T-helper 9 cell (primary cell): Measurements from ENCODE around the gene IGFBP4.

ENCODE experiments used
- DNase-seq: peaks from one replicate; pipeline ENCODE4 v3.0.0-alpha.2; 2020

Gene IGFBP4

GRCh38 chr17:40457369-40457768, 14.1 kb downstream of the IGFBP4 start:
- no peak for DNase-seq

GRCh38 chr17:40457964-40458791, 14.9 kb downstream of the IGFBP4 start:
- no peak for DNase-seq

DNA sequence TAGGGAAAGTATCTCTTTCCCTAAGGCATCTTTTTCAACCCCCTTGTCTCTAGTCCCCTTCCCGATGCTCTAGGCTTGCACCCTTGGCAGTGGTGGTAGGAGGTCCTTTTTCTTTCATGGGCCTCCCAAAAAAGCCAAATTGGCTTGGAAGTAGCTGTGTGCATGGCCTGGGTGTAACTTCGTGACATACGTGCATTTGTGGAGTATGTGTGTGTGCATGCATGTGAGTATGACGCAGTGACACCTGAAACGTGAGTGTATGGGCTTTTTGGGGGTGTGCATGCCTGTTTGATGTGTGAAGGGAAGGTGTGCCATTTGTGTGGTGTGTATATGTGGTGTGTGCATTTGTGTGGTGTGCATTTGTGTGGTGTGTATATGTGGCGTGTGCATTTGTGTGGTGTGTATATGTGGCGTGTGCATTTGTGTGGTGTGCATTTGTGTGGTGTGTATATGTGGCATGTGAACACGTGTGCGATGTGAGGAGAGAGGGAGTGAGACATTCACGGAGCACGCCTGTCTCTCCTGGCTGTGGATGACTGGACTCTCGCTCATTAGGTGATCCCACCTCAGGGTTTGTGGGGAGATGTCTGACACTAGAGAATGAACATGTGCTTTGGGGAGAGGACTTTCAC, 15.7 kb downstream of the IGFBP4 start:
- no peak for DNase-seq

GRCh38 chr17:40459636-40460603, 16.7 kb downstream of the IGFBP4 start:
- no peak for DNase-seq

GRCh38 chr17:40460604-40460967, 17.3 kb downstream of the IGFBP4 start:
- no peak for DNase-seq

DNA sequence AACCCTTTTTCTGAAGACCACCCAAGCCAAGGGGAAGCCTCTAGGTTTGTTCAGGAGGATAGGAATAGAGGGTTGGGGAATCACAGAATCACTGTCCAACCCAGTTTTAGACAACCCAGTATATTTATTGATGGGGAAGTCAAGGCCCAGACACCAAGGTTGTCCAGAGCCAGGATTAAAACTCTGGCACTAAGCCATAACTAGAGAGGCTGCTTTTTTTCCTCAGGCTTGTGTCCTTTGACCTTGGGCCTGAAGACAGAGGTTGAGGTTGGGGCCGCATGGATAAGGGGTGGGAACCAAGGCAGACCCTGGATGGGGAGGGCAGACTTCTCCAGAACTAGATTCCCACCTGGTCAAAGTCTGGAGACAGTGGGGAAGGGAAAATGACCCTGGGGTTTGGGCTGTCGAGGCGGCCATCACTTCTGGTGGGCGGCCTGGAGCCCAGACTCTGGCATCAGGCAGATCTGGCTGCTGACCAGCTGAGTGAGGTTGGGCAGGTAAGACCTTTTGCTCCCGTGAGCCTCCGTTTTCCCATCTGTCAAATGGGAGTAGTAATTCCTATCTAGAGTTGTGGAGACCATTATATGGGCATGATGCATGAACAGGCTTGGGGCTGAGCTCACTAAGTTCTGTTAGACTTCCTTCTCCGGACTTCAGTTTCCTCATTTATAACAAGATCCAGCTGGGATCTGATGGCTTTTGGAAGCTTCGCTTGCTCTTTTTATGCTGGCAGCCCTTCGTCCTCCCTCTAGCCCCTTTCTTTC, 17.9 kb downstream of the IGFBP4 start:
- DNase-seq: no peak

DNA sequence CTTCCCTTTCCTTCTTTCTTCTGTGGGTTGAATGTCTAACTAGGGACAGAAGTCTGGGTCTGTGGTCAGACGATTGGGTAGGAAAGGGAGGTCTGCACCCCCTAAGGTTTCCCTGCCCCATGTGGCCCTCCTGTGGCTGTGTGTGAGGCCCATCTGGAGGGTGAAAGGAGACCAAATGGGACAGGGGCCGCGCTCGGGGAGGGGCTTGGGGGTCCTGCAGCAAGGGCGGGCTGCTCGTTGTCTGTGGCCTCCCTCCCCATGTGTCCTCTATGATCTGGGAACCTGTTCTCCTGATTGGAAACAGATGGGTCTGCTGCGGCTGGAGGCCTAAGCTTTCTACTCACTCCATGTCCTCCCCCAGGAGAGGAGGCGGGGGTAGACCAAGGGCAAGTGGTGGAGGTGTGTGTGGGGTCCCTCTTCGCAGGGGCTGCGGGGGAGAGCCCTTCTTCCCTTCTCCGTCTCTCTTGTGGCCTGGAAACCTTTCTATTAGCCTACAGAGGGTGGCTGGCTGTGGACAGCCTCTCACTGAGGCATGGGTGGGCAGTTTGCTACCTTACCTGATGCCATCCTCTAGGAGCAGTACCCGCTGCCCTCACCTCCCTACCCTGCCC, 18.6 kb downstream of the IGFBP4 start:
- DNase-seq: no peak

GRCh38 chr17:40462343-40463121, 19.3 kb downstream of the IGFBP4 start:
- DNase-seq: no peak

DNA sequence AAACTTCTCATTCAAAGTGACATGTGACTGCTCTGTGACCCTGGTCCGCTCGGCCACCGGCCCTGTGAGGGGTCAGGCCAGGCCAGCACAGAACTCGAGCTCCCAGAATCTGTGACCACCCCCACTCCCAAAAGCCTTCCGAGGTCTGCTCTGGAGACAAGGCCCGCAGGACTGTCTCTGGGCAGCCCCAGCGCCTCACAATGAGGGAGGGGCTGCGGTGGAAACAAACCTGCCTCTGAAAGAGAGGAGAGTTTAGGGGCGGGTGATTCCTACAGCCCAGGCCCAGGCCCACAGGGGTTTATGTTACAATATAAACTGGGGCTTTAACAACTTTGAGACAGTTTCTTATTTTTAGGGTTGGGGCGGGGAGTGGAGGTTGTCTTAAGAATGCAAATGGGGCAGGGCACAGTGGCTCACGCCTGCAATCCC, 19.9 kb downstream of the IGFBP4 start:
- no peak for DNase-seq

DNA sequence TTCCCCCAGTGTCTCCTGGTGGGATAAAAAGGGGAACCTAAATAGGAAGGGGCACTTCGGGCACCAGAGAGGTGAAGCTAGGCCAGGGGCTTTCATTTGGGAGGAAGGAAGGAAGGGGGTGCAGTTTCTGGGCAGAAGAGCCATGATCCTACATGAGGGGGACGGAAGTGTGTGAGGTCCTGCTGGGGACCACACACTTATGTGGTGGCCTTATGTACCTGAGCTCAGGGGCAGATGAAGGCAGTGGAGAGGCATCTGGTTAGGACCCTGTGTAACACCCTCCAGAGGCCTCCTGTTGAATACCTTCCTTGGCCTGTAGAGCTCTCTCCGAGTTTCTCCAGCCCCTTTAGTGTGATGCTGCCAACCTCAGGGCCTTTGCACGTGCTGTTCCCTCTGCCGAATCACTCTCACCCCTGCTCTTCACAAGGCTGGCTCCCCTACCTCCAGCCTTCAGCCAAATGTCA, 21.2 kb downstream of the IGFBP4 start:
- no peak for DNase-seq

DNA sequence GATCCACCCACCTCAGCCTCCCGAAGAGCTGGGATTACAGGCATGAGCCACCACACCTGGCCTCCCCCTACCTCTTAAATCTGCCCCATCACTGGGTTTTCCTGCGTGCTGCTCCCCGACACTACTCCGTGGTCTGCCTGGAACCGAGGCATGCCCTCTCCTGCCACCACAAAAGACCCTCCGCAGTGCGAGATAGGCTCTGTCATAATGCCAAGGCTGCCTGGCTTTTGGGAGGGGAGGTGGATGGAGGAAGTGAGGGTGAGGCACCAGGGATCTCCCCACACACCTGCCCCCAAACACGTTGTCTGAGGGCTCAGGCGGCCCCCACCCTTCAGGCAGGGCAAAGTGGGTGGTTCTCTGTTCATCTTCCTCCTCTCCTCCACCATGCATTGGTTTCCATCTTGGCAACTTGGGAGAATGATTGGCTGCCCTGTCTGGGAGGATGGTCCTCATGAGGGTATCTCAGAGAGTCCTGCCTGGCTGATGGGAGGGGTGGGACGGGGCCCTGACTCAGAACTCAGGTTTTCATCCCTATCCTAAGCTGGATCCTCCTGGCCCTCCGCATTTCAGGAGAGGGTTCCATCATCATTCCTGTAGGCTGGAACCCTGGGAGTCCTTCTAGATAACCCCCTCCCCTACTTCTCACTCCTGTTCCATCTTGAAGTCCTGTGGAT, 23.2 kb downstream of the IGFBP4 start:
- no peak for DNase-seq

DNA sequence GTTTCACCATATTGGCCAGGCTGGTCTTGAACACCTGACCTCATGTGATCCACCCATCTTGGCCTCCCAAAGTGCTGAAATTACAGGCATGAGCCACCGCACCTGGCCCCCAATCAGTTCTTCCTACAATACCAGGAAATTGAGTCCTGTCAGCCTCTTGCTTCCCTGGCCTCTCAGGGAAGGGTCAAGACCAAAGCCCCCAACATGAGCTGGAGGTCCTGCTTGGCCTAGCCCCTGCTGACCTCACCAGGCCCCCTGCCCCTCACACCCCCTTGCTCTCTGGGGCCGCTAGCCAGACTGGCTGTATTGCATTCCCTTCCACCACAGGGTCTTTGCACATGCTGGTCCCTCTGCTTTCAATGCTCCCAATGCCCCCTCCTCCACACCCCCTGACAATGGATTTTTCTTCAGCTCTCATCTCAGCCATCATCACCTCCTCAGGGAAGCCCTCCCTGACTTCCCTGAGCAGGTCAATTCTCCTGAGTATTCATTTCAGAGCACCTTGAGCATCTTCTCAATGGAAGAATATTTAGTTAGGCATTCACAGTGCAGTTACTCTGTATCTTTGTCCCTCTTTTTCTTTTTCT, 24.1 kb downstream of the IGFBP4 start:
- no peak for DNase-seq

- no peak for DNase-seq
Observed at GRCh38 chr17:40468560-40468959, 25.3 kb downstream of the IGFBP4 start.

- DNase-seq: no peak
Observed at GRCh38 chr17:40469805-40470675, 26.8 kb downstream of the IGFBP4 start.

GRCh38 chr17:40470932-40471828, 27.9 kb downstream of the IGFBP4 start:
- DNase-seq: no peak

GRCh38 chr17:40471846-40472732, 28.8 kb downstream of the IGFBP4 start:
- DNase-seq: no peak
